ENCODE measurements around the gene KIAA1191. TPM values are rescaled to one million over a fixed set of nuclear protein-coding genes. Genes with fewer than 3 reads are reported as not detected.

KIAA1191 gene
- total RNA-seq, 5 donors from 2014 or later (not counting 1 experiment from before 2014, with no cell fraction given): 66.4 to 79.3 (median 72.8) TPM

DNA sequence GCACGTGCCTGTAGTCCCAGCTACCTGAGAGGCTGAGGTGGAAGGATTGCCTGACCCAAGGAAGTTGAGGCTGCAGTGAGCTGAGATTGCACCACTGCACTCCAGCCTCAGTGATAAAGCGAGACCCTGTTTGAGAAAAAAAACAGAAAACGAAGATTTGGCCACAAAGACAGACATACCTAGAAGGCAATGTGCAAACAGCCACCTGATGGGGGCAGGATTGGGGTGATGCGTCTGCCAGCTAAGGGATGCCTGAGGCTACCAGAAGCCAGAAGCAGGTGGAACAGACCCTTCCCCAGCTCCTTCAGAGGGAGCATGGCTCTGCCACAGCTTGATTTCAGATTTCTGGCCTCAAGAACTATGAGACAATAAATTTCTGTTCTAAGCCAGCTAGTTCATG is 29.9 kb upstream of the KIAA1191 start:
- H3K4me3 ChIP-seq (ENCODE audit: control insufficient read depth in 1 of 2, extremely low read depth in 1 of 2, low read length in 1 of 2): no peak overlapping the region
- H3K27ac ChIP-seq (ENCODE audit: low read length): no peak overlapping the region
- Mint-ChIP-seq H3K9me3 (no peaks in the 10 kb centered on the region), H3K36me3 (peaks cover 13% of the 10 kb centered on the region), H3K4me3 (no peak overlapping the region), H3K27me3 (no peaks in the 10 kb centered on the region), H3K4me1 (peaks cover 17 to 27% (median 27%) of the 10 kb centered on the region in 3 donors), H3K27ac (no peak overlapping the region)
- H3K27me3 ChIP-seq (replicated peaks in 1 of 2; ENCODE audit: control insufficient read depth in 2 of 2, extremely low read depth in 1 of 2, insufficient read depth in 2 of 2, low read length in 1 of 2): no peaks in the 10 kb centered on the region
- ATAC-seq (replicated peaks in 1 of 4) (no peak), DNase-seq (no peak)
- H3K9me3 ChIP-seq: no peaks in the 10 kb centered on the region
- H3K36me3 ChIP-seq (ENCODE audit: control insufficient read depth in 2 of 2, extremely low read depth in 1 of 2, insufficient read depth in 1 of 2, low read length in 1 of 2): peaks cover 6 to 35% of the 10 kb centered on the region in 2 donors
- WGBS (ENCODE audit: insufficient coverage): 96% methylated on average over 3 of the region's 4 CpGs
- peaks cover 10 to 29% of the 10 kb centered on the region in 2 experiments for H3K4me1 ChIP-seq (ENCODE audit: control insufficient read depth in 1 of 2, extremely low read depth in 1 of 2, insufficient read depth in 2 of 2, low read length in 2 of 2)
- POLR2A ChIA-PET: no interaction called here
- CTCF ChIA-PET: no interaction called here

DNA sequence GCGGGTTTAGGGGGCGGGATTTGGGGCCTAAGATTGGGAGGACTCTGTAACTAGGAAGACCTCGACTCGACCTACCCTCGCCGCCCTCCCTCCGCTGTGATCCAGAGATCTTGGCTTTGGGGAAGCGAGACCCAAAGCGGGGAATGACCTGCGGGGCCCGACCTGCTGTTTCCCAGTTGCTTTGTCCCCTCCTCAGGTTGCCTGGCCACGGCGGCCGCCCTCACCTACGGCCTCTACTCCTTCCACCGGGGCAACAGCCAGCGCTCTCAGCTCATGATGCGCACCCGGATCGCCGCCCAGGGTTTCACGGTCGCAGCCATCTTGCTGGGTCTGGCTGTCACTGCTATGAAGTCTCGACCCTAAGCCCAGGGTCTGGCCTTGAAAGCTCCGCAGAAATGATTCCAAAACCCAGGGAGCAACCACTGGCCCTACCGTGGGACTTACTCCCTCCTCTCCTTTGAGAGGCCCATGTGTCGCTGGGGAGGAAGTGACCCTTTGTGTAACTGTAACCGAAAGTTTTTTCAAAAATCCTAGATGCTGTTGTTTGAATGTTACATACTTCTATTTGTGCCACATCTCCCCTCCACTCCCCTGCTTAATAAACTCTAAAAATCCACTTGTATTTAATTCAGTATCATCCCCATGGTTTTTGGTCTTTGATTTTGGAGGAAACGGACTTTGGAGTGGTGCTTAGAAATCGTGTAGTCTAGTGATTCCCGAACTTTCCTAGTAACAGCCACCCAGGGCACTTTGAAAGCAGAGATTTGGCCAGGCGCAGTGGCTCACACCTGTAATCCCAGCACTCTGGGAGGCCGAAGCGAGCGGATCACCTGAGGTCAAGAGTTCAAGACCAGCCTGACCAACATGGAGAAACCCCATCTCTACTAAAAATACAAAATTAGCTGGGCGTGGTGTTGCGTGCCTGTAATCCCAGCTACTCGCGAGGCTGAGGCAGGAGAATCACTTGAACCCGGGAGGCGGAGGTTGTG is 27.9 kb upstream of the KIAA1191 start:
- H3K27me3 Mint-ChIP-seq: no peaks in the 10 kb centered on the region
- WGBS (ENCODE audit: insufficient coverage): 2% methylated on average over 24 of the region's 41 CpGs

DNA sequence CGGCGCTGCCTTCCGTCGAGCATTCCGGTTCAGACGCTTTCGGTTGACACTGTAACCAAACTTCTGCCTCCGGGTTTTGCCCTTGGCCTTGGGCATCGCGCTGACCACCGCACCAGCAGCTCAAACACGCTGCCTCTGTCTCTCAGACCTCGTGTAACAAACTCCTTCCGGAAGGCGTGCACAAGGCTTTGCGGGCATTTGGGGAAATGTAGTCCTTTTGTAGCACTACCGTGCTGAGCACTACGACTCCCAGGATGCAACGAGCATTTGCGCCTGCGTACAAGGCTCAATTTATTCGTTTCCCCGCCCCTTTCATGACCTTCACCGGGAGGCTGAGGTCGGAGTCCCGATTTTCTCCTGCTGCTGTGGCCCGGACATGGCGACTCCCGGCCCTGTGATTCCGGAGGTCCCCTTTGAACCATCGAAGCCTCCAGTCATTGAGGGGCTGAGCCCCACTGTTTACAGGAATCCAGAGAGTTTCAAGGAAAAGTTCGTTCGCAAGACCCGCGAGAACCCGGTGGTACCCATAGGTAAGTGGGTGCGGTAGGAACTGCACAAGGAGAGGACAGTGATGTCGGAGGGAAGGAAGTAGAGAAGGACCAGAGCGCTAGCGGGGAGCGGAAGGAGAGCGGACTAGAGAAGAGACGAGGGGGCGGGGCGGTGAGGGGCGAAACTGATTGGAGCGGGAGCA is 27.0 kb upstream of the KIAA1191 start, which contains the start of the genes HIGD2A and NOP16:
Gene HIGD2A, plus strand, starts transcription at position 308 of the 691 bp plus-strand sequence. Its CDS starts 69 bp downstream, at position 377.
Gene NOP16, minus strand, starts transcription at position 155 of the 691 bp plus-strand sequence. Its CDS starts 59 bp downstream, at position 96.
- POLR2A ChIA-PET: interaction anchor here in 1 of 2 donors (0.6 kb wide), 1 partner anchor 1717 kb away, joined by 3 read pairs; no protein-coding TSS in a partner anchor
- peaks cover 24% of the 10 kb centered on the region for H3K36me3 Mint-ChIP-seq
- under 1% methylated on average over 45 of the region's 47 CpGs for WGBS (ENCODE audit: insufficient coverage)

More for the DNA sequence above, 27.9 kb upstream of the KIAA1191 start:
- H3K36me3 Mint-ChIP-seq: peaks cover 27% of the 10 kb centered on the region
- no peaks in the 10 kb centered on the region for H3K27me3 ChIP-seq (replicated peaks in 1 of 2; ENCODE audit: control insufficient read depth in 2 of 2, extremely low read depth in 1 of 2, insufficient read depth in 2 of 2, low read length in 1 of 2)
- ATAC-seq (replicated peaks in 1 of 4) (peak; percentile 40 to 44 (median 42)), DNase-seq (no peak)
- ChIA-PET POLR2A (interaction anchor here in 1 of 2 donors (0.6 kb wide), 1 partner anchor 184 kb away, joined by 5 read pairs; no protein-coding TSS in a partner anchor), CTCF (interaction anchor here in 1 of 2 donors (0.6 to 2.0 kb wide), 3 partner anchors 26 to 58 kb away, joined by 6 to 12 read pairs (median 7); partner anchors contain the start of gene KIAA1191)
- H3K27ac ChIP-seq (ENCODE audit: low read length): peak overlapping the region; percentile 87
- peak overlapping the region; percentile 89 to 99 (median 95) for H3K4me3 Mint-ChIP-seq
- peaks cover 6 to 49% of the 10 kb centered on the region in 2 donors for H3K36me3 ChIP-seq (ENCODE audit: control insufficient read depth in 2 of 2, extremely low read depth in 1 of 2, insufficient read depth in 1 of 2, low read length in 1 of 2)
- peaks cover 26 to 36% (median 36%) of the 10 kb centered on the region in 3 donors for H3K4me1 Mint-ChIP-seq
- peak overlapping the region; percentile 71 to 82 for H3K4me3 ChIP-seq (ENCODE audit: control insufficient read depth in 1 of 2, extremely low read depth in 1 of 2, low read length in 1 of 2)
- peaks cover 10 to 29% of the 10 kb centered on the region in 2 experiments for H3K4me1 ChIP-seq (ENCODE audit: control insufficient read depth in 1 of 2, extremely low read depth in 1 of 2, insufficient read depth in 2 of 2, low read length in 2 of 2)
- no peaks in the 10 kb centered on the region for H3K9me3 ChIP-seq
- H3K27ac Mint-ChIP-seq: peak overlapping the region; percentile 100
- no peaks in the 10 kb centered on the region for H3K9me3 Mint-ChIP-seq

DNA sequence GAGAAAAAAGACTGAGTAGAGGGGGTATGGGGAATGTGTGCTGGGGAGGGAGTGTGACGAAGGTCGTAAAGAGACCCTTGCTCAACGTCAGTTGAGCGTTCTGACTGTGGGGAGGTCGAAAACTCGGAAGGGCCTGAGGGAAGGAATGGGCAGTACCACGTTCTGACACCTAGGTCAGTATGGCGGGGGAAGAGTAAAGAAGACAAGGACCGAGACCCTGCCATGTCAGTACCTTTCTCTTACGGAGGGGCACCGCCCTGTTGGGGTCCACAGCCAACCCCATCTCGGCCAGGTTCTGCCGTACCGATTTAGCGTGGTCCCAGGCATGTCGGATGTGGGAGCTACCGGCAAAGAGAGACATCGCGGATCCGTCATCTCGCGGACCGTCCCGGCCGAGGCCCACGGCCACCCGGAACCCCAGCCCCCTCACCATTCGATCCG is 26.5 kb upstream of the KIAA1191 start:
- Histone ChIP-seq H3K9me3 (no peaks in the 10 kb centered on the region), H3K4me3 (ENCODE audit: control insufficient read depth in 1 of 2, extremely low read depth in 1 of 2, low read length in 1 of 2) (peak overlapping the region; percentile 82 to 95), H3K36me3 (ENCODE audit: control insufficient read depth in 2 of 2, extremely low read depth in 1 of 2, insufficient read depth in 1 of 2, low read length in 1 of 2) (peaks cover 7 to 57% of the 10 kb centered on the region in 2 donors), H3K27ac (ENCODE audit: low read length) (no peak overlapping the region), H3K27me3 (replicated peaks in 1 of 2; ENCODE audit: control insufficient read depth in 2 of 2, extremely low read depth in 1 of 2, insufficient read depth in 2 of 2, low read length in 1 of 2) (no peaks in the 10 kb centered on the region), H3K4me1 (ENCODE audit: control insufficient read depth in 1 of 2, extremely low read depth in 1 of 2, insufficient read depth in 2 of 2, low read length in 2 of 2) (peaks cover 10 to 29% of the 10 kb centered on the region in 2 experiments)
- Mint-ChIP-seq H3K4me3 (peak overlapping the region; percentile 89 to 99 (median 95)), H3K36me3 (peaks cover 26% of the 10 kb centered on the region), H3K4me1 (peaks cover 26 to 36% (median 36%) of the 10 kb centered on the region in 3 donors), H3K27me3 (no peaks in the 10 kb centered on the region), H3K27ac (peak overlapping the region; percentile 100), H3K9me3 (no peaks in the 10 kb centered on the region)
- 0% methylated on average over 29 of the region's 29 CpGs for WGBS (ENCODE audit: insufficient coverage)
- DNase-seq (peak in 3 of 35 experiments; percentile 12 to 17 (median 13)), ATAC-seq (replicated peaks in 1 of 4) (no peak)
- POLR2A ChIA-PET: interaction anchor here in 1 of 2 donors (0.6 kb wide), 1 partner anchor 1718 kb away, joined by 3 read pairs; no protein-coding TSS in a partner anchor
- CTCF ChIA-PET: interaction anchor here in 1 of 2 donors (2.0 kb wide), 1 partner anchor 26 kb away, joined by 12 read pairs; the partner anchor contains the start of gene KIAA1191

More for the DNA sequence above, 27.0 kb upstream of the KIAA1191 start, which contains the start of the genes HIGD2A and NOP16:
- DNase-seq (peak; percentile 96 to 100 (median 99)), ATAC-seq (replicated peaks in 1 of 4) (peak; percentile 88 to 89 (median 88))
- Histone ChIP-seq H3K4me3 (ENCODE audit: control insufficient read depth in 1 of 2, extremely low read depth in 1 of 2, low read length in 1 of 2) (peak within 1 kb of the TSS; percentile 82 to 95), H3K27ac (ENCODE audit: low read length) (peak within 1 kb of the TSS; percentile 87), H3K27me3 (replicated peaks in 1 of 2; ENCODE audit: control insufficient read depth in 2 of 2, extremely low read depth in 1 of 2, insufficient read depth in 2 of 2, low read length in 1 of 2) (no peaks in the 10 kb centered on the region), H3K36me3 (ENCODE audit: control insufficient read depth in 2 of 2, extremely low read depth in 1 of 2, insufficient read depth in 1 of 2, low read length in 1 of 2) (peaks cover 2 to 57% of the 10 kb centered on the region in 2 donors), H3K4me1 (ENCODE audit: control insufficient read depth in 1 of 2, extremely low read depth in 1 of 2, insufficient read depth in 2 of 2, low read length in 2 of 2) (peaks cover 10 to 29% of the 10 kb centered on the region in 2 experiments), H3K9me3 (no peaks in the 10 kb centered on the region)
- Mint-ChIP-seq H3K27ac (peak within 1 kb of the TSS; percentile 100), H3K4me1 (peaks cover 26 to 36% (median 36%) of the 10 kb centered on the region in 3 donors), H3K27me3 (no peaks in the 10 kb centered on the region), H3K9me3 (no peaks in the 10 kb centered on the region), H3K4me3 (peak within 1 kb of the TSS; percentile 89 to 99 (median 95))
- CTCF ChIA-PET: interaction anchor here in 1 of 2 donors (1.0 to 2.0 kb wide), 2 partner anchors 27 to 59 kb away, joined by 6 to 12 read pairs; partner anchors contain the start of gene KIAA1191

DNA sequence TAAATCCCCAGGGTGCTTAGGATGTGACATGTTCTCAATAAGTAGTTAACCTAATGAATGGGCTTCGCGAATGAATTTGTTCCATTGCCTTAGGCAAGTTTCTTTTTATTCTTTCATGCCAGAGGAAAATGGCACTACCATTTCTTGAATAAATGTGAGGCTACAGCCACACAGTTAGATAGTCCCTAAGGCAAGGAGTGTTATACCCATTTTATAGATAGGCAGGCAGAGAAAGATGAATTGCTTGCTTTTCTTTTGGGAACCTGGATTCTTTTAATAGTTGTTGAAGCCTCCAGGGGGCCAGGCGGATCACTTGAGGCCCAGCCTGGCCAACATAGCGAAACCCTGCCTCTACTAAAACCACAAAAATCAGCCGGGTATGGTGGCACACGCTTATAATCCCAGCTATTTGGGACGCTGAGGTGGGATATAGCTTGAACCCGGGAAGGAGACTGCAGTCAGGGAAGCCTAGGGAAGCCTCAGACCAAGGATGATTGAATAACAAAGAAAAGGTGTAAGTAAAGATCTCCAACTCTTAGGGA is 25.9 kb upstream of the KIAA1191 start:
- peaks cover 26 to 36% (median 36%) of the 10 kb centered on the region in 3 donors for H3K4me1 Mint-ChIP-seq
- no peaks in the 10 kb centered on the region for H3K9me3 Mint-ChIP-seq
- no peak overlapping the region for H3K27ac ChIP-seq (ENCODE audit: low read length)
- DNase-seq (no peak), ATAC-seq (replicated peaks in 1 of 4) (no peak)
- H3K36me3 Mint-ChIP-seq: peaks cover 30% of the 10 kb centered on the region
- 6% methylated on average over 2 of the region's 8 CpGs for WGBS (ENCODE audit: insufficient coverage)
- peaks cover 10 to 29% of the 10 kb centered on the region in 2 experiments for H3K4me1 ChIP-seq (ENCODE audit: control insufficient read depth in 1 of 2, extremely low read depth in 1 of 2, insufficient read depth in 2 of 2, low read length in 2 of 2)
- H3K9me3 ChIP-seq: no peaks in the 10 kb centered on the region
- H3K4me3 ChIP-seq (ENCODE audit: control insufficient read depth in 1 of 2, extremely low read depth in 1 of 2, low read length in 1 of 2): peak overlapping the region; percentile 82 to 95
- H3K27me3 Mint-ChIP-seq: no peaks in the 10 kb centered on the region
- H3K27me3 ChIP-seq (replicated peaks in 1 of 2; ENCODE audit: control insufficient read depth in 2 of 2, extremely low read depth in 1 of 2, insufficient read depth in 2 of 2, low read length in 1 of 2): no peaks in the 10 kb centered on the region
- peak overlapping the region; percentile 100 for H3K27ac Mint-ChIP-seq
- H3K4me3 Mint-ChIP-seq: peak overlapping the region; percentile 89 to 99 (median 95)
- ChIA-PET POLR2A (no interaction called here), CTCF (interaction anchor here in 1 of 2 donors (2.0 kb wide), 1 partner anchor 26 kb away, joined by 12 read pairs; the partner anchor contains the start of gene KIAA1191)
- peaks cover 11 to 60% of the 10 kb centered on the region in 2 donors for H3K36me3 ChIP-seq (ENCODE audit: control insufficient read depth in 2 of 2, extremely low read depth in 1 of 2, insufficient read depth in 1 of 2, low read length in 1 of 2)

All from T-cell (primary cell).